Nephron progenitor cell (in vitro differentiated cells): ENCODE results near the gene APAF1.
"Not testable (repeated sequence)": the region's sequence is repeated elsewhere in the genome, so short reads cannot be mapped to it uniquely, and the experiment has no call there.

Experiments
- DNase-seq: peaks from one replicate; pipeline ENCODE4 v3.0.0; 2021
- H3K27ac Mint-ChIP-seq: 2 replicates; pipeline ENCODE4 v1.8.0; 2021; ENCODE audit warnings: mild to moderate bottlenecking, moderate library complexity, mixed read lengths
- H3K27me3 Mint-ChIP-seq: 2 replicates; pipeline ENCODE4 v1.8.0; 2021; ENCODE audit warnings: mild to moderate bottlenecking, low read depth, mixed read lengths; ENCODE audit not compliant: poor library complexity
- H3K36me3 Mint-ChIP-seq: 2 replicates; pipeline ENCODE4 v1.8.0; 2021; ENCODE audit warnings: low read depth, mixed read lengths
- H3K4me1 Mint-ChIP-seq: 2 replicates; pipeline ENCODE4 v1.8.0; 2021; ENCODE audit warnings: mixed read lengths
- H3K4me3 Mint-ChIP-seq: 2 replicates; pipeline ENCODE4 v1.8.0; 2021; ENCODE audit warnings: mild to moderate bottlenecking, moderate library complexity, mixed read lengths
- H3K9me3 Mint-ChIP-seq: 2 replicates; pipeline ENCODE4 v1.8.0; 2021; ENCODE audit warnings: mild to moderate bottlenecking, moderate library complexity, mixed read lengths
- TF ChIP-seq, protein P1 (sequence below): fragments of 200-600 bp; sonication (generic); IDR thresholded peaks from 2 replicates; pipeline ENCODE4 v1.5.0; 2021; ENCODE audit warnings: antibody characterized with exemption

The APAF1 gene

DNA sequence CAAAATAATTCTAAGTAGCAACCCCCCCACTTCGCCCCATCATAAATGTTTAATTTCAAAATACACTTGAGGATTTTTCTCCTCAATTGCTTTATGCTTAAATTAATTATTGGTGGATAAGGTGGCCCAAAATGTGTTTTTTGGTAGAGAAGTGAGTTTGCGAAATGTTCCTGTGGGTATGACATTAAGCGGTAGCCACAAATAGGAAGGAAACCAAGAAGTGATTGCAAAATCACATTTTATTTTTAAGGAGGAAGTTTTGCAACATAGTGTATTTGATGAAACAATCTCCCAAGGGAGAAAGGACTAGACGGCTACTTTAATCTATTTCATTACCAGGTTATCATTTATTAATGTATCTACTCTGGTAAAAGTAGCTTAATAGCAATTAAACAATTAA, 26.1 kb upstream of the APAF1 start:
- H3K27me3 Mint-ChIP-seq = no peaks in the 10 kb centered on the region
- H3K4me3 Mint-ChIP-seq = no peak overlapping the region
- peaks cover 14% of the 10 kb centered on the region for H3K9me3 Mint-ChIP-seq
- peaks cover 46% of the 10 kb centered on the region for H3K36me3 Mint-ChIP-seq
- H3K27ac Mint-ChIP-seq = no peak overlapping the region
- TF ChIP-seq, protein P1, sequence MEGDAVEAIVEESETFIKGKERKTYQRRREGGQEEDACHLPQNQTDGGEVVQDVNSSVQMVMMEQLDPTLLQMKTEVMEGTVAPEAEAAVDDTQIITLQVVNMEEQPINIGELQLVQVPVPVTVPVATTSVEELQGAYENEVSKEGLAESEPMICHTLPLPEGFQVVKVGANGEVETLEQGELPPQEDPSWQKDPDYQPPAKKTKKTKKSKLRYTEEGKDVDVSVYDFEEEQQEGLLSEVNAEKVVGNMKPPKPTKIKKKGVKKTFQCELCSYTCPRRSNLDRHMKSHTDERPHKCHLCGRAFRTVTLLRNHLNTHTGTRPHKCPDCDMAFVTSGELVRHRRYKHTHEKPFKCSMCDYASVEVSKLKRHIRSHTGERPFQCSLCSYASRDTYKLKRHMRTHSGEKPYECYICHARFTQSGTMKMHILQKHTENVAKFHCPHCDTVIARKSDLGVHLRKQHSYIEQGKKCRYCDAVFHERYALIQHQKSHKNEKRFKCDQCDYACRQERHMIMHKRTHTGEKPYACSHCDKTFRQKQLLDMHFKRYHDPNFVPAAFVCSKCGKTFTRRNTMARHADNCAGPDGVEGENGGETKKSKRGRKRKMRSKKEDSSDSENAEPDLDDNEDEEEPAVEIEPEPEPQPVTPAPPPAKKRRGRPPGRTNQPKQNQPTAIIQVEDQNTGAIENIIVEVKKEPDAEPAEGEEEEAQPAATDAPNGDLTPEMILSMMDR = no peak
- no peaks in the 10 kb centered on the region for H3K4me1 Mint-ChIP-seq
- DNase-seq = no peak

DNA sequence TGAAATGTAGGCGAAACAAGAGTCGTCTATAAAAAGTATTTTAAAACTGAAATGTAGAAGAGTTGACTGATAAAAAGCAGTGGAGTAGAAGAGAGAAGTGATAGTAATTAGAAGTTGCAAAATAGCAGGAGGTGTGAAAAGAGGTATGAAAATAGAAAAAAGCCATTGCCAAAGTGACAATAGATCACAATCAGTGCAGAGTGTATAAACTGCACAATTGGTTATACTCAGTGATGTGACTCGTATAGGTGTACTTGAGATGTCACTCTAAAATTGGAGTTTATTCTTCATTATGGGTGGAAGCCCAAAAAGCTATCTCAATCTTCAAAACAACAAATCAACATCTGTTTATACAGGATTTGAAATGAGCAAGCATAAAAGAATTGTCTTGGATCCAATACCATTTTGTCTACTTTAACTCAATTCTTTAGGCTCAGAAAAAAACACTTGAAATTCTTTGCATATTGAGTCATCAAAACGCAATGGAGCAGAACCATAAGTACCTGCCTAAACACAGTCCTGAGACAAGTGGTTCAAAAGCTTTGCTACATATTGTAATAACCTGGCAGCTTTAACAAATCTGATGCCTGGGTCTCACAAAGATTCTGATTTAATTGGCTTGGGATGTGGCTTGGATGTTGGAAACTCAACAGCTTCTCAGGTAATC, 9.3 kb upstream of the APAF1 start:
- Mint-ChIP-seq H3K4me1 (no peaks in the 10 kb centered on the region), H3K4me3 (no peak overlapping the region), H3K27ac (no peak overlapping the region), H3K27me3 (no peaks in the 10 kb centered on the region), H3K36me3 (peaks cover 49% of the 10 kb centered on the region), H3K9me3 (peaks cover 3% of the 10 kb centered on the region)
- TF ChIP-seq, protein P1 = no peak
- no peak for DNase-seq

DNA sequence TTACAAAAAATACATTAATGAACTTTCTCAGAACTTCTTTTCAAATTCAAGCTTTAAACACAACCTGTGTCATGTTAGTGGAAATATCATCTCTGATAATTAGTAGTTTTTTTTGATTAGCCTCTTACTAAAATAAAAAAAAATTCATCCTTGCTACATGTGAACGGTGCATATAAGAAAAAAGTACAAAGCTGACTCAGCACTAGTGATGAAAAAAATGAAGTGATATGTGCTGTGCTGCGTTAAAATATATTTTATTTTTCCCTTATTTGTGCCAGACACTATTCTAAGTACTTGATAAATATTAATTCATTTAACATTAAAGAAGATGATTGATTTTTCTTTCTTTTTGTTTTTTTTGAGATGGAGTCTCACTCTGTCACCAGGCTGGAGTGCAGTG, 8.0 kb upstream of the APAF1 start:
- Mint-ChIP-seq H3K27ac (no peak overlapping the region), H3K36me3 (peaks cover 58% of the 10 kb centered on the region), H3K4me3 (no peak overlapping the region), H3K27me3 (no peaks in the 10 kb centered on the region), H3K4me1 (peaks cover 4% of the 10 kb centered on the region), H3K9me3 (peaks cover 6% of the 10 kb centered on the region)
- TF ChIP-seq, protein P1 = no peak
- DNase-seq = no peak

DNA sequence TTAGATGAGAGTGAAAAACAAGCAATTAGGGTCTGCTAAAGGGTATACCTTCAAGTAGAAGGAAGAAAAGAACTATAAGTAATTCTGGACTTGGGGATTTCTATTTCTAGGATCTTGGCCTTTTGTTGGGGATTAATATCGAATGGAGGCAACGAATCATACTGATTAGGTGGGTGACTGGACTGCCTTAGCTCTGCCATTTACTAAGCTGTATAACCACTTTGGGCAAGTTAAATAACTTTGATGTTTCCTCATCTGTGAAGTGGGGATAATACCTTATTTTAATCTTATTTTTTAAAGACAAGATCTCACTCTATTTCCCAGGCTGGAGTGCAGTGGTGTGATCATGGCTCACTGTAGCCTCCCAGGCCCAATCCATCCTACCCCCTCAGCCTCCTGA, 7.1 kb upstream of the APAF1 start:
- no peak overlapping the region for H3K27ac Mint-ChIP-seq
- TF ChIP-seq, protein P1 = no peak
- H3K4me3 Mint-ChIP-seq = no peak overlapping the region
- DNase-seq = no peak
- peaks cover 6% of the 10 kb centered on the region for H3K9me3 Mint-ChIP-seq
- no peaks in the 10 kb centered on the region for H3K27me3 Mint-ChIP-seq
- H3K4me1 Mint-ChIP-seq = peaks cover 12% of the 10 kb centered on the region
- H3K36me3 Mint-ChIP-seq = peaks cover 49% of the 10 kb centered on the region

DNA sequence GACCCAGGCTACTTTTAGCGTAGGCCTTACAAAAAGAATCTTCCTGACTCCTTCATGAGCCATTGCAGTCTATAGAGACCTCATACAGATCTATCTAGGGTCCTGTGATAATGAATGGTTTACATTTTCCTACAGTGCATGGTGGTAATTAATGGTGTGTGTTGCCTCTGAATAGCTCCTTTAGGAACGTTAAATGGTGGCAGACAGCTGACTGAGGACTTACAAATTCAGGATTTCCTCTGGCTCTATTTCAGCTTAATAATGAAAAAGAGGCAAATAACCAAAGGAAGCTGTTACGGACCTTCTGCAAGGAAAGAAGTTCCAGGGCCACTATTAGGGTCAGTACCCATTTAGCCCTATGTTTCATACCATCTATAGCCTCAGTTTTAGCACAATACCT, 5.6 kb upstream of the APAF1 start:
- no peak for DNase-seq
- H3K27ac Mint-ChIP-seq = no peak overlapping the region
- no peaks in the 10 kb centered on the region for H3K27me3 Mint-ChIP-seq
- H3K36me3 Mint-ChIP-seq = peaks cover 38% of the 10 kb centered on the region
- H3K9me3 Mint-ChIP-seq = peaks cover 6% of the 10 kb centered on the region
- peaks cover 21% of the 10 kb centered on the region for H3K4me1 Mint-ChIP-seq
- no peak overlapping the region for H3K4me3 Mint-ChIP-seq
- TF ChIP-seq, protein P1 = no peak

DNA sequence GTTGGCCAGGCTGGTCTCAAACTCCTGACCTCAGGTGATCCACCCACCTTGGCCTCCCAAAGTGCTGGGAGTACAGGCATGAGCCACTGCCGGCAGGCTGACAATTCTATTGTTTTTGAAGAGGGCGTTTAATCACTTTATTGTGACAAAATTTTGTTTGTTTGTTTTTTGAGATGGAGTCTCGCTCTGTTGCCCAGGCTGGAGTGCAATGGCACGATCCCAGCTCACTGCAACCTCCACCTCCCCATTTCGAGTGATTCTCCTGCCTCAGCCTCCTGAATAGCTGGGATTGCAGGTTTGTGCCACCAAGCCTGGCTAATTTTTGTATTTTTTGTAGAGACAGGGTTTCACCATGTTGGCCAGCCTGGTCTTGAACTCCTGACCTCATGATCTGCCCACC, 2.3 kb upstream of the APAF1 start:
- not testable (repeated sequence) for H3K9me3 Mint-ChIP-seq, H3K27ac Mint-ChIP-seq

More for the DNA sequence above, 2.3 kb upstream of the APAF1 start:
- H3K27me3 Mint-ChIP-seq, DNase-seq: not testable (repeated sequence)
- Mint-ChIP-seq H3K4me1 (peaks cover 30% of the 10 kb centered on the region), H3K4me3 (peak overlapping the region; percentile 96), H3K36me3 (peaks cover 30% of the 10 kb centered on the region)
